H1 (cell line): Measurements from ENCODE around the gene RPRD1A.

Experiments
- CTCF ChIP-seq, 3 experiments: IDR thresholded peaks; 1 replicate in 2 of 3; 2 replicates in 1 of 3; pipeline versions ENCODE4 v1.5.1 to v1.6.1; 2011; ENCODE audit warnings: low read length in 3 of 3, mild to moderate bottlenecking in 3 of 3, inconsistent platforms in 2 of 3, low read depth in 1 of 3, moderate library complexity in 1 of 3; ENCODE audit not compliant: insufficient read depth in 1 of 3; ENCODE audit errors: control extremely low read depth in 1 of 3
- EP300 ChIP-seq, 2 experiments: IDR thresholded peaks; 1 replicate in 1 of 2; 2 replicates in 1 of 2; pipeline ENCODE4 v1.6.1; 2011 to 2012; ENCODE audit warnings: low read depth in 2 of 2, low read length in 2 of 2, mild to moderate bottlenecking in 2 of 2, borderline replicate concordance in 1 of 2, inconsistent platforms in 1 of 2, moderate library complexity in 1 of 2
- EZH2 ChIP-seq: fragments of 200-600 bp; sonication (generic); IDR thresholded peaks from 2 replicates; pipeline ENCODE4 v1.7.1; 2012; ENCODE audit warnings: low read depth, mild to moderate bottlenecking, moderate library complexity, low read length, inconsistent platforms; ENCODE audit not compliant: severe bottlenecking
- POLR2AphosphoS5 ChIP-seq: IDR thresholded peaks from 2 replicates; pipeline ENCODE4 v1.6.1; 2011; ENCODE audit warnings: low read depth, low read length
- POU5F1 ChIP-seq: IDR thresholded peaks from 2 replicates; pipeline ENCODE4 v1.6.1; 2011; ENCODE audit warnings: low read depth, mild to moderate bottlenecking, low read length, moderate library complexity
- RAD21 ChIP-seq, 2 experiments: IDR thresholded peaks in 1 of 2; conservative IDR thresholded peaks in 1 of 2; 2 replicates each; pipeline ENCODE4 v1.6.1; 2011; ENCODE audit warnings: low read depth in 2 of 2, low read length in 2 of 2, improper control_type of control experiment in 1 of 2, inconsistent platforms in 1 of 2, mild to moderate bottlenecking in 1 of 2, moderate library complexity in 1 of 2
- SP1 ChIP-seq: IDR thresholded peaks from 2 replicates; pipeline ENCODE4 v1.6.1; 2011; ENCODE audit warnings: low read depth, low read length
- TBP ChIP-seq: IDR thresholded peaks from 2 replicates; pipeline ENCODE4 v1.6.1; 2011; ENCODE audit warnings: low read depth, low read length, improper control_type of control experiment

GRCh38 chr18:35953688-35954087, 113.7 kb downstream of the RPRD1A start:
- TF ChIP-seq CTCF (IDR thresholded peaks at IDR 0.05; ENCODE audit: control extremely low read depth in 1 of 3, insufficient read depth in 1 of 3, low read depth in 1 of 3, low read length in 3 of 3) (no peak), EZH2 (no peak), POU5F1 (no peak), SP1 (no peak), EP300 (IDR thresholded peaks at IDR 0.05; ENCODE audit: borderline replicate concordance in 1 of 2, low read depth in 2 of 2, low read length in 2 of 2) (no peak), RAD21 (IDR thresholded peaks at IDR 0.05 in 1 of 2, conservative IDR thresholded peaks at IDR 0.05 in 1 of 2; ENCODE audit: low read depth in 2 of 2, low read length in 2 of 2) (no peak), TBP (no peak), POLR2AphosphoS5 (no peak)
